Left cardiac atrium (tissue), 4 donors: ENCODE data around the gene EFR3B. TPM values are rescaled to one million over a fixed set of nuclear protein-coding genes. Genes with fewer than 3 reads are reported as not detected.
A peak's percentile ranks its signal among the peaks of the same experiment; 100 is the strongest.
"Not testable (repeated sequence)": the region's sequence is repeated elsewhere in the genome, so short reads cannot be mapped to it uniquely, and the experiment has no call there.

Experiments
- ATAC-seq, 2 donors: fragments of 200-7000 bp; cut with Tn5 transposase; one replicate each; pipeline ENCODE4 v1.9.1; 2020; ENCODE audit warnings: mild to moderate bottlenecking in 2 of 2, moderate library complexity in 2 of 2
- DNase-seq: peaks from one replicate; pipeline ENCODE4 v3.0.0-alpha.2; 2020
- intact Hi-C, 2 donors: fragments of 100-400 bp; cut with DNase I; formaldehyde crosslinking; loops; one replicate each; pipeline versions ENCODE4 v1.14.1 to v1.15.1; 2022 to 2023
- long read RNA-seq: library from polyadenylated mRNA; unstranded; transcript quantifications from one replicate; pipeline ENCODE4 v2.0.0, GENCODE V29; 2021
- total RNA-seq, 2 donors: library from RNA; stranded (reverse); fragmentation: NEBNext Ultra II Directional; extraction: Animal tissue kit (Norgen Biotek cat#: 25700); gene quantifications; one replicate each; pipeline ENCODE4 v1.2.1, GENCODE V29; 2021
- donor health status: DM: no; HTN: yes; CAD: no.
- donor health status: DM: no; HTN: yes; CAD: no; lungs with severe emphysema.
- donor health status: DM: yes; HTN: yes; CAD: no.
- donor health status: Dilated cardiomyopathy.

Gene EFR3B, protein sequence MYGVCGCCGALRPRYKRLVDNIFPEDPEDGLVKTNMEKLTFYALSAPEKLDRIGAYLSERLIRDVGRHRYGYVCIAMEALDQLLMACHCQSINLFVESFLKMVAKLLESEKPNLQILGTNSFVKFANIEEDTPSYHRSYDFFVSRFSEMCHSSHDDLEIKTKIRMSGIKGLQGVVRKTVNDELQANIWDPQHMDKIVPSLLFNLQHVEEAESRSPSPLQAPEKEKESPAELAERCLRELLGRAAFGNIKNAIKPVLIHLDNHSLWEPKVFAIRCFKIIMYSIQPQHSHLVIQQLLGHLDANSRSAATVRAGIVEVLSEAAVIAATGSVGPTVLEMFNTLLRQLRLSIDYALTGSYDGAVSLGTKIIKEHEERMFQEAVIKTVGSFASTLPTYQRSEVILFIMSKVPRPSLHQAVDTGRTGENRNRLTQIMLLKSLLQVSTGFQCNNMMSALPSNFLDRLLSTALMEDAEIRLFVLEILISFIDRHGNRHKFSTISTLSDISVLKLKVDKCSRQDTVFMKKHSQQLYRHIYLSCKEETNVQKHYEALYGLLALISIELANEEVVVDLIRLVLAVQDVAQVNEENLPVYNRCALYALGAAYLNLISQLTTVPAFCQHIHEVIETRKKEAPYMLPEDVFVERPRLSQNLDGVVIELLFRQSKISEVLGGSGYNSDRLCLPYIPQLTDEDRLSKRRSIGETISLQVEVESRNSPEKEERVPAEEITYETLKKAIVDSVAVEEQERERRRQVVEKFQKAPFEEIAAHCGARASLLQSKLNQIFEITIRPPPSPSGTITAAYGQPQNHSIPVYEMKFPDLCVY
- 1 to 10 TPM; 7.5 to 8.7 TPM for total RNA-seq
- long read RNA-seq, partial matches to known transcripts = 1 of 2 reads
- long read RNA-seq, other reads (novel, unspliced or antisense) = 1 of 2 reads

DNA sequence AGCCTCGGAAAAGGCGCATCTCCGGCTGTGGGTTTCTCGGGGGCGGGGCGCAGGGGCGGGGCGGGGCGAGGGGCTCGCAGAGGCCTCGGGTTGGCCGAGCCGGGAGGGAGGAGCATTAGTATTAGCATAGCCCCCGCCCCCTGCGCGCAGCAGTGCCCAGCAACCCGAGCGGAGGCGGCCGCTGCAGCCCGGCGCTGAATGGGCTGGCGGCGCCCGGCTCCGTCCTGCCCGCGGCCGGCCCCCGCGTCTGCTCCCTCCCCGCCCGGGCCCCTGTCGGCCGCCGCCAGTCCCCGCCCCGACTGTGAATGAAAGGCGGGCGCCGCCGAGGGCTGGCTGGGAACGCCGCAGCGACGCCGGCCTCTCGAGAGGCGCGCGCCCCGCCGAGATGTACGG is at the start of gene EFR3B:
EFR3B (plus strand) TSS at position 149 of the 393 bp plus-strand sequence; CDS start at position 386, 237 bp downstream.
- DNase-seq (peak; percentile 97), ATAC-seq (peak; percentile 99)
- intact Hi-C loops = loop anchor here in 1 of 2 donors (5.0 kb wide), 2 partner anchors 55 to 90 kb away; no protein-coding TSS in a partner anchor

GRCh38 chr2:24993406-24994145 is 48.3 kb upstream of the EFR3B start:
- DNase-seq (no peak), ATAC-seq (no peak)
- intact Hi-C loops = no loop called here

- intact Hi-C loops = no loop called here
- DNase-seq (no peak), ATAC-seq (no peak)
Measured at GRCh38 chr2:24994146-24994724, 47.6 kb upstream of the EFR3B start.

DNA sequence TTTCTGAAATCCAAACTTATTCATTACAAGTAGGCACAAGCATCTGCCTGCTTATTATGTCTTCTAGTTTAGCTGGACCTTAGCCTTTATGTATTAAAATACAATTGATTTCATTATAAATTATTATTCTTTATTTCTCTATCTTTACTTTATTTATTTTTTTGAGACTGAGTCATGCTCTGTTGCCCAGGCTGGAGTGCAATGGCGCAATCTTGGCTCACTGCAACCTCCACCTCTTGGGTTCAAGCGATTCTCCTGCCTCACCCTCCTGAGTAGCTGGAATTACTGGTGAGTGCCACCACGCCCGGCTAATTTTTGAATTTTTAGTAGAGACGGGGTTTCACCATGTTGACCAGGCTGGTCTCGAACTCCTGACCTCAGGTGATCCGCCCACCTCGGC is 42.8 kb upstream of the EFR3B start:
- intact Hi-C loops, ATAC-seq, DNase-seq: not testable (repeated sequence)

DNA sequence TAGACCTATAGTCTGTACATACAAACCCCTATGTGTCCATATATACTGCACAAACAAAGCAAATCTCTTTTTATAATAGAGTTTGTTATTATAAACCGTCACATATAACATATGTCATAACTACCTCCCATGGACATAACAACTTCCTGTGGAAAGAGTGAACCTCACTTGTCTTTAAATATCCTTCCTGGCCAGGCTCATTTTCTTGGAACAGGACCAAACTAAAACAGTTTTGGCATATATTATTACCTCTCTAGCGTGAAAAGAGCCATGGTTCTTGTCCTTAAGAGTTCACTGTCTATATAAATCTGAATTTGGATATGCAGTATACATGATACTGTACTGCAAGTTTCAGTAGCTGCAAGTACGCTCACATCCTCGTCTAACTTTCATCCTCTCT is 41.8 kb upstream of the EFR3B start:
- ATAC-seq = no peak
- DNase-seq = no peak
- intact Hi-C loops = no loop called here

DNA sequence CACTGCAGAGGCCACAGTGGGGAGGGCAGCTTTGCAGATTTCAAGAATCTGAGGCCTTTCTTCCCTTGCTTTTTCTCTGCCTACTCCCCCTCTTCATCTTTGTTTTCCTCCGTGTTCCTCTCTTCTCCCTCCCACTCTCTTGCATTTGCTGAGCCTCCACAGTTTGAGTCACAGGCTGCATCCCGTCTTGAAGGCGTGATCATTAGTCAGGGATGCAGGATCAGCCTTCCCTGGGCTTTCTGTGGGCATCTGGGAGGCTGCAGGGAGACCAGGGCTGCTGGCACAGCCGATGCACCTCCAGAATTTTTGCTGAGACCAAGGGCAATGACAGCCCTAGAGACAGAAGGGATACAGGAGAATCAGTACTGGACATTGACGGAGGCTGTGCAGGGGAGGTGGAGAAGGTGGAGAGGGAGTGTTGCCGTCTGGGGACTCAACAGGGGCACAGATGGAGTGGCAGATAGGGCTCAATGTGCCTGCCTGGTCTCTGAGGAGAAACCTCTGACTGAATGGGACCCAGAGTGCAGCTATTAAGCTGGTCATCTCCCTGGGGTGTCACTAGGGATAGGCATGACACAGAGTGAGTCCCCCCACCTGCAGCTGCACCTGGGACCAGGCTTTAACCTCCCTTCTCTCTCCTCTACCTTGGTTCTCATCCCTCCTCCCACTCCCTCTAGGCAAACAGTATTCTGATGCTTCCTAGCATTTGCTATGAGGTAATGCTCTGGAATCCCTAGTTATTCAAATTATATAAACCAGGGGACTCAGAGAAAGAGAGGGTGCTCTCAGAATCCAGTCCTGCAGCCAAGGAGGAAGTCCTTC is 41.2 kb upstream of the EFR3B start:
- DNase-seq (no peak), ATAC-seq (no peak)
- intact Hi-C loops = no loop called here

DNA sequence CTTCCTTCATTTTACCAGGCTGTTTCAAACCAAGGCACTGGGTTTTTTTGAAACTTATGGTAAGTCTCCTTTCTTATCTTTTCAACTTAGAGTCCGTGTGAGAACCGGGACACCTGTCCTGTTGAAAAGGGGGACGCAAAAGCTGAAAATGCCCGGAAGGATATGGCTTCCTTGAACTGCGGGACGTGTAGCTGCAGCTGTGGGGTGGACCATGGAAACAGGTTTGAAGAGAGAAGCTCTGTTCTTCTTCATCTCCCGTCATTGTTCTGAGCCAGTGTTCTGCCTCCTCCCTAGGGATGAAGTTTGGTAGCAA is 40.6 kb upstream of the EFR3B start:
- ATAC-seq (no peak), DNase-seq (no peak)
- intact Hi-C loops = no loop called here

- ATAC-seq (no peak), DNase-seq (no peak)
- intact Hi-C loops = no loop called here
Measured at GRCh38 chr2:25002066-25002465, 39.8 kb upstream of the EFR3B start.

DNA sequence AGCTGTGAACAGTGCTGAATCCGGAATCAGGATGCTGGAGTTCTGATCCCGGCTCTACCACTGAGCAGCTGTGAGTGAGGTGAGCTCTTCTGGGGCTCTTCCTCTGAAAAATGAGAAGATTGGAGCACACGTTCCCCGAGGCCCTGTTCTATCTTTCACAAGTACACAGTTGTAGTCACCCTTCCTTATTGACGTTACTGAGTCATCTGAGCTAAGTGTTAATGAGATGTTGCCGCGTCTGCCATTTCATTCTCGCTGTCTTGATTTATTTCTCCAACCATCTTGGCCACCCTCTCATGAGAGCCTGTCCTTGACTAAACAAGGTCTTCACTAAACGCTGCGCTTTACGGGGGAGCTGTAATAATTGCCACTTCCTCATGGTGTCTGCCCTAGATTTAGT is 31.9 kb upstream of the EFR3B start:
- ATAC-seq (peak in 1 of 2 donors; percentile 34), DNase-seq (no peak)
- intact Hi-C loops = no loop called here

DNA sequence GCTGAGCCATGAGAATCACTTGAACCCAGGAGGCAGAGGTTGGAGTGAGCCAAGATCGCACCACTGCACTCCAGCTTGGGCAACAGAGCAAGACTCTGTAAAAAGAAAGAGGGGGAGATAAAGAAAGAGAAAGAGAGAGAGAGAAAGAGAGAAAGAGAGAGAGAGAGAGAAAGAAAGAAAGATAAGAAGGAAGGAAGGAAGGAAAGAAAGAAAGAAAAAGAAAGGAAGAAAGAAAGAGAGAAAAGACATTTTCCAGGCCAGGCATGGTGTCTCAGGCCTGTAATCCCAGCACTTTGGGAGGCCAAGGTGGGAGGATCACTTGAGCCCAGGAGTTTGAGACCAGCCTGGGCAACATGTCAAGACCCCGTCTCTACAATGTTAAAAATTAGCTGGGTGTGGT is 30.5 kb upstream of the EFR3B start:
- intact Hi-C loops, DNase-seq, ATAC-seq: not testable (repeated sequence)

DNA sequence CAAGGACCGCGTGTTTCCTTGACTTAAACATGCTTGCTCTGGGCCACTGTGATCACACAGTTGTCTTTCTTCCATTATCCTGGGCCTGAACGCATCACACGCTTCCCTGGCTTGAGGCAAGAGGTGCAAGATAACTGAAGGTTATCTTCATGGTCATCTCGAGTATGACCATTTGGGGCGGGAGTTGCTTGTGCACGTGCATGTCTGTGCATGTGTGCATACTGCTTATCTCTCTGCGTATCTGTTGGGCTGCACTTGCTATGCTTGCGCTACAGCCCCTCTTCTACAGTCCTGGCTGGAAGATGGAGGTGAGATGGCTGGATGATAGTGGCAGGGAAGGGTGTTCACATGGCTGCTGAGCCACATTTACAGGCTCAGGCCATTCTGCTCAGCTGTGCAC is 27.2 kb upstream of the EFR3B start:
- intact Hi-C loops = no loop called here
- DNase-seq (no peak), ATAC-seq (no peak)

- DNase-seq = no peak
- ATAC-seq = no peak
- intact Hi-C loops = no loop called here
Measured at GRCh38 chr2:25018681-25019080, 23.2 kb upstream of the EFR3B start.

DNA sequence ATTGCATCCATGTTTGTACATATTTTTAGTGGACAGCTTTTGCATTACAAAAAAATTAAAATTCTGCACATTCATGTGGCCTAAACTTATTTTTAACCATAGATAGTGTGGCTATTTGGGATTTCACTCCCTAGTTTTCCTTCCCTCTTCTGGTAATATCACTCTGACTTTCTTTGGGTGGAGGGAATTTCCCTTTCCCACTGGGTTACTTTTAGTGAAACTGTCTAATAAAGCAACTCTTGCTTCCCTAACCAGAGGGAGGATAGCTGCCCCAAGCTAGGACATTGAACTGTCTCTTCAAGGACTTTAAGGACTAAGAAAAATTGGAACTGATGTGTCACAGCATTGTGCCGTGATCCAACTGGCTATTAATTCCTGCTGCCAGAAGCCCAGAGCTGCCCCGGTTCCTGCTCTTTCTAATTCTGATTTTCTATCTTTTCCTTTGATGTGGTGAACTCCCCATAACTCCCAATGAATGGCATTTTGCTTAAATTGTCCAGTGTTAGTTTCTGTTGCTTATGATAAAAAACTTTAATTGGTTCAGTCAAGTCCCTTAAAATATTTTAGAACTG is 20.0 kb upstream of the EFR3B start:
- DNase-seq (no peak), ATAC-seq (no peak)
- intact Hi-C loops = no loop called here

- no peak for ATAC-seq
- intact Hi-C loops = no loop called here
- no peak for DNase-seq
Measured at GRCh38 chr2:25023333-25023732, 18.5 kb upstream of the EFR3B start.

DNA sequence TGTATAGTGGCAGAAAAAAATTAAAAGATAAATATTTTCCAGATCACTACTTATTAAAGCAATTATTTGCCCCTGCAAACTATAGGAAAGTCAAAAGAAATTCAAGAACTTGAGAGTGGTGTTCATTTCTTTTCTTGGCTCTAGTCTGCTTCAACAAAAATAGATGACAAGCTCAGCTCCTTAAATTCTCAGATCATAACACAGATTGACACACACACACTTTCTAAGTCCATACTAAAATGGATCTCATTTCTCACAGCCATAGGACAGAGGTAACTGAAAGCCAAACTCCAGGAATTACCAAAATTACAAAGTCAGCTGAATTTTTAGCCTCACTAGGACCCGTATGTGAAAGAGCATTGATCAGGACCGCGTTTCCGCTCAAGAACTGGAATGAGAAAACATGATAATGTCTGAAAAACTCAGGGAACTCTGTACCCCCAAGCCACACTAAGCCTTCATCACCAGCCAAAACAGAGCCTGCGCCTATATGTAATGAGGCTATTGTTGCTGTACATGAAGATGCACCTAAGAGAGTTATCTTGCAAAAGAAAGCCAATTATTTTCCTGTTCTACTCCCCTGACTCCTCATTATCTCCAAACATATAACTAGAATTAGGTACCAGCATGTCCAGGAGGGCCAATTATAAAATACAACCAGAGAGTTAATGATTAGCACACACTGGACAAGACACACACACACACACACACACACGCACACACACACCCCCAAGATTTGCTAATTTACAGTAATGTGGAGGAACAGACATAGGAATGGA is 16.5 kb upstream of the EFR3B start:
- ATAC-seq = no peak
- intact Hi-C loops = no loop called here

GRCh38 chr2:25026008-25026530 is 15.8 kb upstream of the EFR3B start:
- intact Hi-C loops = no loop called here
- DNase-seq (no peak), ATAC-seq (no peak)

More for the DNA sequence above, 16.5 kb upstream of the EFR3B start:
- DNase-seq = no peak

- intact Hi-C loops = no loop called here
- no peak for DNase-seq
- no peak for ATAC-seq
Measured at GRCh38 chr2:25029183-25029554, 12.7 kb upstream of the EFR3B start.
